Gastrocnemius medialis (tissue), 4 donors: ENCODE results near the gene PRKG1.

Experiments used
- CTCF ChIP-seq, 5 experiments: fragments of 450-650 bp in 3 of 5; fragments of 200-600 bp in 2 of 5; sonication (generic) in 2 of 5; IDR thresholded peaks in 4 of 5; conservative IDR thresholded peaks in 1 of 5; 1 replicate in 4 of 5; 2 replicates in 1 of 5; pipeline ENCODE4 v1.5.1; 2016 to 2019; ENCODE audit warnings: antibody characterized with exemption in 5 of 5, mild to moderate bottlenecking in 3 of 5, moderate library complexity in 3 of 5
- POLR2A ChIP-seq, 2 donors: fragments of 450-650 bp; IDR thresholded peaks; one replicate each; pipeline ENCODE4 v1.6.1; 2017; ENCODE audit warnings: antibody characterized with exemption in 2 of 2, mild to moderate bottlenecking in 2 of 2, moderate library complexity in 2 of 2

DNA sequence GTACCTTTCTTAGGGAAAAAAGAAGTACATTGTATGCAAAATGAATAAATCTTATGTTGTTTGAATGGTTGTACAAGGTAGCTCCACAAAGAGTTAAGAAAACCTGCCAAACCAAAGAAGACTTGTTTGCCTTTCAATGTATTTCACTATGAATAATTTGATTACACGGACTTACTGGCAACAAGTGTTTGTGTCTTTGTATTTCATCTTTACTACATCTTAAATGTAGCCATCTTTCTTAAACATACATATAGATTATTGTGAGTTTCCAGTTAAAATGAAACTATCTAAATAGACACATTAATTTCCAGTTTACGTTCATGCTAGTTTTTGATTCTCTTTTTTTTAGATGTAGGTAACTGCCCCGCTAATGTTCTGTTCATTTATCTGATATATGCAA, 2.8 kb downstream of the PRKG1 start:
- TF ChIP-seq POLR2A (IDR thresholded peaks at IDR 0.05) (no peak), CTCF (IDR thresholded peaks at IDR 0.05 in 4 of 5, conservative IDR thresholded peaks at IDR 0.05 in 1 of 5) (no peak)
